Loucy (cell line): Measurements from ENCODE around the gene EEF1E1.

Experiments
- EZH2phosphoT487 ChIP-seq: fragments of 200-600 bp; IDR thresholded peaks from 2 replicates; pipeline ENCODE4 v1.6.1; 2018; ENCODE audit warnings: antibody characterized with exemption, mild to moderate bottlenecking, moderate library complexity, borderline replicate concordance
- TF ChIP-seq, protein P1 (sequence below): fragments of 200-600 bp; sonication (generic); conservative IDR thresholded peaks from 2 replicates; pipeline ENCODE4 v1.5.1; 2014; ENCODE audit warnings: mild to moderate bottlenecking, antibody characterized with exemption, low read length

DNA sequence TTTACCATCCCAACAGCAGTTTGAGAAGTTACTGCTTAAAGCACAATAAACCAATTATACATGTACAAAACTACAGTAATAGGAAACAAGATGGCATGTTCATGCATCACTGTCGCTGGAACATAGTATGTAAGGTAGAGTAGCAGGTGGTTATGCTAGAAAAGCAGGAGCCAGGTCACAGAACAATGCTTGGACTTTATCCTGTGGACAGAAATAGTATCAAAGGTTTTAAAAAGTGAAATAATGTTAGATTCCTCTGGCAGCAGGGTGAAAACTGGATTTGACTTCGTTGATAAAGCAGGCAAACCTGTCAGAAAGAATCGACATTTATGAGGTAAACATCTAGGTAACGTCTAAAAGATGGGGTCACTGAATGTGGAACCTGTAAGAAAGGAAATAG lies 40.6 kb downstream of the EEF1E1 start:
- TF ChIP-seq, protein P1, sequence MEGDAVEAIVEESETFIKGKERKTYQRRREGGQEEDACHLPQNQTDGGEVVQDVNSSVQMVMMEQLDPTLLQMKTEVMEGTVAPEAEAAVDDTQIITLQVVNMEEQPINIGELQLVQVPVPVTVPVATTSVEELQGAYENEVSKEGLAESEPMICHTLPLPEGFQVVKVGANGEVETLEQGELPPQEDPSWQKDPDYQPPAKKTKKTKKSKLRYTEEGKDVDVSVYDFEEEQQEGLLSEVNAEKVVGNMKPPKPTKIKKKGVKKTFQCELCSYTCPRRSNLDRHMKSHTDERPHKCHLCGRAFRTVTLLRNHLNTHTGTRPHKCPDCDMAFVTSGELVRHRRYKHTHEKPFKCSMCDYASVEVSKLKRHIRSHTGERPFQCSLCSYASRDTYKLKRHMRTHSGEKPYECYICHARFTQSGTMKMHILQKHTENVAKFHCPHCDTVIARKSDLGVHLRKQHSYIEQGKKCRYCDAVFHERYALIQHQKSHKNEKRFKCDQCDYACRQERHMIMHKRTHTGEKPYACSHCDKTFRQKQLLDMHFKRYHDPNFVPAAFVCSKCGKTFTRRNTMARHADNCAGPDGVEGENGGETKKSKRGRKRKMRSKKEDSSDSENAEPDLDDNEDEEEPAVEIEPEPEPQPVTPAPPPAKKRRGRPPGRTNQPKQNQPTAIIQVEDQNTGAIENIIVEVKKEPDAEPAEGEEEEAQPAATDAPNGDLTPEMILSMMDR: no peak
- no peak for TF ChIP-seq EZH2phosphoT487
